Prostate gland (tissue), 2 donors: ENCODE results near the gene GAB2. TPM values are rescaled to one million over a fixed set of nuclear protein-coding genes. Genes with fewer than 3 reads are reported as not detected.
A peak's percentile ranks its signal among the peaks of the same experiment; 100 is the strongest.

Source experiments
- DNase-seq: peaks from one replicate; pipeline ENCODE4 v3.0.0-alpha.2; 2019; ENCODE audit warnings: low spot score
- H3K27ac ChIP-seq, 2 donors: fragments of 200-600 bp; sonication (generic); 2 replicates each; pipeline ENCODE4 v1.5.1; 2017 to 2019
- H3K27me3 ChIP-seq: fragments of 200-600 bp; sonication (generic); replicated peaks from 2 replicates; pipeline ENCODE4 v1.5.1; 2019; ENCODE audit not compliant: insufficient read depth
- H3K36me3 ChIP-seq, 2 donors: fragments of 200-600 bp; sonication (generic); 1 replicate in 1 of 2; 2 replicates in 1 of 2; pipeline versions ENCODE4 v1.5.1 to v1.8.1; 2017 to 2019
- H3K4me1 ChIP-seq: fragments of 200-600 bp; sonication (generic); replicated peaks from 2 replicates; pipeline ENCODE4 v1.5.1; 2019
- H3K4me3 ChIP-seq, 2 donors: fragments of 200-600 bp; sonication (generic); 2 replicates each; pipeline ENCODE4 v1.5.1; 2017 to 2019
- H3K9me3 ChIP-seq: fragments of 200-600 bp; sonication (generic); 2 replicates; pipeline ENCODE4 v1.5.1; 2017
- POLR2A ChIP-seq: fragments of 450-650 bp; IDR thresholded peaks from one replicate; pipeline ENCODE4 v1.6.1; 2016; ENCODE audit warnings: antibody characterized with exemption, mild to moderate bottlenecking
- POLR2AphosphoS5 ChIP-seq: sonication (generic); formaldehyde crosslinking; IDR thresholded peaks from one replicate; pipeline ENCODE4 v1.6.1; 2017; ENCODE audit warnings: antibody characterized with exemption
- WGBS: methylation state at CpG from one replicate; pipeline ENCODE4 v1.1.5; 2018; 5-methylcytosine and 5-hydroxymethylcytosine counted together
- intact Hi-C: fragments of 100-400 bp; cut with DNase I; formaldehyde crosslinking; loops from one replicate; pipeline ENCODE4 v1.14.2; 2022
- total RNA-seq, 2 donors: library from RNA; depleted of rRNA; stranded (reverse); fragments of >200 nt; gene quantifications; one replicate each; pipeline ENCODE4 v1.1.0, GENCODE V29; 2016
- TF ChIP-seq, protein P1 (sequence below), 4 experiments: fragments of 200-600 bp in 2 of 4; fragments of 450-650 bp in 2 of 4; sonication (generic) in 2 of 4; IDR thresholded peaks; 1 replicate in 3 of 4; 2 replicates in 1 of 4; pipeline ENCODE4 v1.5.1; 2016 to 2019; ENCODE audit warnings: antibody characterized with exemption in 4 of 4, mild to moderate bottlenecking in 2 of 4, moderate library complexity in 2 of 4

GAB2 gene
- total RNA-seq, 2 donors from 2014 or later = 7.4 to 12.8 TPM

DNA sequence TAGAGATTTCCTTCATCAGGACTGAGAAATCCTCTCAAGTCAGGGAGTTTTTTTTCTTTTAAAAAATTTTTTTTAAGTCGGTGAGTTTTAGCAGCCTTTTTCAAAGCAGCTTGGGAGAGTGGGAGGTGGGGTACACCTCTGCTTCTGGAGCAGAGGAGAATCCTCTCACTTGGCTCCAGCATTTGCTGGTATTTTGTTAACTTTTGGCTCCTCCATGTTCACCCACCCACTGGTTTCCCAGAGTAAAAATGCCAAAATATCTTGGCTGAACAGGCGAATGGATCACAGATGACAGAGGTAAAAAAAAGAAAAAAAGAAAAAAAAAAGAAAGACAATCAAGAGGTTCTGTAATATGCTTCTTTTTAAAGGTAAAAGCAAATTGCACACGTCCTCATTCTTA is 68.0 kb downstream of the GAB2 start:
- Histone ChIP-seq H3K36me3 (no peaks in the 10 kb centered on the region), H3K27ac (peak overlapping the region; percentile 23 to 55), H3K9me3 (no peaks in the 10 kb centered on the region), H3K27me3 (no peaks in the 10 kb centered on the region), H3K4me3 (no peak overlapping the region), H3K4me1 (no peaks in the 10 kb centered on the region)
- TF ChIP-seq, protein P1, sequence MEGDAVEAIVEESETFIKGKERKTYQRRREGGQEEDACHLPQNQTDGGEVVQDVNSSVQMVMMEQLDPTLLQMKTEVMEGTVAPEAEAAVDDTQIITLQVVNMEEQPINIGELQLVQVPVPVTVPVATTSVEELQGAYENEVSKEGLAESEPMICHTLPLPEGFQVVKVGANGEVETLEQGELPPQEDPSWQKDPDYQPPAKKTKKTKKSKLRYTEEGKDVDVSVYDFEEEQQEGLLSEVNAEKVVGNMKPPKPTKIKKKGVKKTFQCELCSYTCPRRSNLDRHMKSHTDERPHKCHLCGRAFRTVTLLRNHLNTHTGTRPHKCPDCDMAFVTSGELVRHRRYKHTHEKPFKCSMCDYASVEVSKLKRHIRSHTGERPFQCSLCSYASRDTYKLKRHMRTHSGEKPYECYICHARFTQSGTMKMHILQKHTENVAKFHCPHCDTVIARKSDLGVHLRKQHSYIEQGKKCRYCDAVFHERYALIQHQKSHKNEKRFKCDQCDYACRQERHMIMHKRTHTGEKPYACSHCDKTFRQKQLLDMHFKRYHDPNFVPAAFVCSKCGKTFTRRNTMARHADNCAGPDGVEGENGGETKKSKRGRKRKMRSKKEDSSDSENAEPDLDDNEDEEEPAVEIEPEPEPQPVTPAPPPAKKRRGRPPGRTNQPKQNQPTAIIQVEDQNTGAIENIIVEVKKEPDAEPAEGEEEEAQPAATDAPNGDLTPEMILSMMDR (IDR thresholded peaks at IDR 0.05) = no peak
- TF ChIP-seq POLR2A = no peak
- no peak for TF ChIP-seq POLR2AphosphoS5
- intact Hi-C loops = loop anchor here (5.0 kb wide), 1 partner anchor 37 kb away; no protein-coding TSS in a partner anchor
- 20% methylated on average over 3 of the region's 3 CpGs for WGBS
- DNase-seq = no peak

GRCh38 chr11:78349114-78349513 is 68.5 kb downstream of the GAB2 start:
- Histone ChIP-seq H3K27me3 (no peaks in the 10 kb centered on the region), H3K9me3 (no peaks in the 10 kb centered on the region), H3K36me3 (no peaks in the 10 kb centered on the region), H3K4me1 (no peaks in the 10 kb centered on the region), H3K27ac (peak overlapping the region in 1 of 2 donors; percentile 55), H3K4me3 (no peak overlapping the region)
- intact Hi-C loops = loop anchor here (5.0 kb wide), 1 partner anchor 37 kb away; no protein-coding TSS in a partner anchor
- no peak for TF ChIP-seq POLR2AphosphoS5
- TF ChIP-seq POLR2A = no peak
- TF ChIP-seq, protein P1 (IDR thresholded peaks at IDR 0.05) = no peak
- WGBS = 34% methylated on average over 3 of the region's 3 CpGs
- DNase-seq = no peak

DNA sequence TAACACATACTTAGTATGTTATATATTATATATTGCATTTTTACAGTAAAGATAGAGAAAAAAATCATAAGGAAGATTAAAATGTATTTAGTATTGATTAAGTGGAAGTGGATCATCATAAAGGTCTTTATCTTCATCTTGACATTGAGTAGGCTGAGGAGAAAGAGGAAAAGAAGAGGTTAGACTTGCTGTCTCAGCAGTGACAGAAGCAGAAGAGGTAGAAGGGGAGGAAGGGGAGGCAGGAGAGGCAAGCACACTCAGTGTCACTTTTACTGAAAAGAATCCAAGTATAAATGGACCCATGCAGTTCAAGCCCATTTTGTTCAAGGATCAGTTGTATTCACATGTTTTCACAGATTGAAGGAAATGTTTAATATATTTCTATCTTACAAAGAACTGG is 69.7 kb downstream of the GAB2 start:
- no peaks in the 10 kb centered on the region for H3K9me3 ChIP-seq
- no peaks in the 10 kb centered on the region for H3K27me3 ChIP-seq
- H3K4me3 ChIP-seq = no peak overlapping the region
- DNase-seq = no peak
- no peak overlapping the region for H3K27ac ChIP-seq
- intact Hi-C loops = loop anchor here (5.0 kb wide), 1 partner anchor 36 kb away; no protein-coding TSS in a partner anchor
- TF ChIP-seq POLR2AphosphoS5 = no peak
- TF ChIP-seq, protein P1 (IDR thresholded peaks at IDR 0.05) = no peak
- no peak for TF ChIP-seq POLR2A
- H3K4me1 ChIP-seq = no peaks in the 10 kb centered on the region
- no peaks in the 10 kb centered on the region for H3K36me3 ChIP-seq

DNA sequence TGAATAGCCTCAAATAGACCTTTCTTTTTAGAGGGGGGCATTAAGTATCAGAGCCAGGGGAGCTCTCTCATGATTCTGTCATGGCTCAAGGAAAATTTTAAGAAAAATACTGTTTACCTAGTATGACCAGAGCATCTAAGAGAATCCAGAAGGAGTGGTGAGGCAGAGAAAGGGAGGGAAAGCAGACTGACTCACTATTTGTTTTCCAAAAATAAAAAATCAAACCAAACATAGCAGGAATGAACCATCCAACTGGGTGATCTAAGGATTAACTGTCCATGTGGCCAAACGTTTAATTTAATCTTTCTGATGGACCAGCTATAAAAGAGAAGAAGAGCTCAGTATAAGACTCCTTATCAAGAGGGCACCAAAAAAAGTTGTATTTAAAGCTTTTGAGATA is 70.8 kb downstream of the GAB2 start:
- no peaks in the 10 kb centered on the region for H3K27me3 ChIP-seq
- no peak for DNase-seq
- TF ChIP-seq, protein P1 (IDR thresholded peaks at IDR 0.05) = no peak
- TF ChIP-seq POLR2AphosphoS5 (no peak), POLR2A (no peak)
- H3K36me3 ChIP-seq = no peaks in the 10 kb centered on the region
- no peaks in the 10 kb centered on the region for H3K4me1 ChIP-seq
- WGBS = 49% methylated on average over 1 of the region's 1 CpG
- H3K4me3 ChIP-seq = no peak overlapping the region
- H3K27ac ChIP-seq = no peak overlapping the region
- intact Hi-C loops = loop anchor here (5.0 kb wide), 1 partner anchor 34 kb away; no protein-coding TSS in a partner anchor
- no peaks in the 10 kb centered on the region for H3K9me3 ChIP-seq

DNA sequence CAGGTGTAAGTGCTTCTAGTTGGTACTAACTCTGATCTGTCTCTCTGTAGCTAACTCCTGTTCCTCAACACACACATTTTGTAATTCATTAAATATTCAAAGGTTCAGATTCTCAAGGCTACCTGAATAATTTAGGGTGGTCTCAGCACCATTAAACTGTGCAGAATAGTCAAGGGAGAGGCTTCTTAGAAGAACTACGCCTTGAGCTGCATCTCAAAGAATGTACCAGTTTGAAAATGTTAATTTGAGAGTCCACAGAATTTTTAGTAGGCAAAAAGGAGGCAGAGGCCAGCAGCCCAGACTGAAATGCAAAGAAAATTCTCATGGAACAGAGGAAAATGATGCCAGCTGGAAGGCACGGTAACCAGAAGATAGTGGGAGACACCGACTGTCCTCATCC is 72.2 kb downstream of the GAB2 start:
- 74% methylated on average over 3 of the region's 3 CpGs for WGBS
- no peak for DNase-seq
- intact Hi-C loops = loop anchor here (5.0 kb wide), 1 partner anchor 33 kb away; no protein-coding TSS in a partner anchor
- Histone ChIP-seq H3K4me1 (no peaks in the 10 kb centered on the region), H3K36me3 (no peaks in the 10 kb centered on the region), H3K27ac (peak overlapping the region in 1 of 2 donors; percentile 34), H3K4me3 (no peak overlapping the region), H3K27me3 (no peaks in the 10 kb centered on the region), H3K9me3 (no peaks in the 10 kb centered on the region)
- TF ChIP-seq POLR2A = no peak
